Glomerular endothelial cell (primary cell): ENCODE data around the gene TUT1. TPM values are rescaled to one million over a fixed set of nuclear protein-coding genes. Genes with fewer than 3 reads are reported as not detected.

ENCODE experiments used
- DNase-seq: peaks from one replicate; pipeline ENCODE4 v3.0.0-alpha.2; 2011; ENCODE audit warnings: low read depth, low spot score; ENCODE audit errors: extremely low read depth
- total RNA-seq: library from RNA; depleted of rRNA; stranded (reverse); fragments of >200 nt; gene quantifications from 2 replicates; pipeline ENCODE4 v1.2.3, GENCODE V29; 2015

The TUT1 gene
- total RNA-seq, 1 donor from 2014 or later: 16.8 TPM

- DNase-seq: no peak
Measured at GRCh38 chr11:62544581-62545436, 46.5 kb downstream of the TUT1 start.

GRCh38 chr11:62543680-62544444 lies 47.5 kb downstream of the TUT1 start:
- DNase-seq: no peak

DNA sequence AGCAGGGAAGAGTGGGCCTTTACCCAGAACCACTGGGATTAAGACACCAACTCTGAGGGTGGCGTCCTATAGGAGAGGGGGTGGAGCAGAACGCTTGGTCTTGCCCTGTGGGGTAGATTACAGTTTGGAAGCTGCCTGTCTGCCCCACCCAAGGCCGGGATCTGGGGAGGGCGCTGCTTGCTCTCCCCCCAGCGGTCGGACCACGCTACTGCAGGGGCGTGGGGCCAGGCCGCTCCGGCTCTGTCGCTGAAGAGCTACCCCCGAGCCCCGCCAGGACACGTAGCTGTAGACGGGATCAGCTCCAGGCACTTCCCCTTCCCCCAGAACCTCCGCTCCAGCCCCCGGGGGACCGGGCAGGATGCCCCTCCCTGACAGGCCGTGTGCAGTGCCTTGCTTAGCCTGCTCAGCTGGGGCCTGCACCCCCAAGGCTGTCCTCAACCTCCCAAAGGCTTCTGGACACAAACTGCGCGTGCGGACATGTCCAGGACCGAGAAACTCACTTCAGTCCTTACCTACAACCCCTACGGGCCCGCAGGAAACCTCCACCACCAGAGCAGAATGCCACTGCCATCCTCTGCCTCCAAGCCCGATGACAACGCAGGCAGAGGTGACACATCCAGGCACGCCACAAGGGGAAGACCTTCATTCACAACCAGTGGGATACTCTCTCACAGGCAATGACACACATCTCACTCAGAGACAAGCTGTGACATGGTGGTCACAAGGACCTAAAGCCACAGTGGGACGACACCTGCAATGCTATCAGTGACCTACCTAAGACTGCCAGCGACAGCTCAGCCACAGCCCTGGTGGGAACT lies 48.4 kb downstream of the TUT1 start:
- DNase-seq: no peak

DNA sequence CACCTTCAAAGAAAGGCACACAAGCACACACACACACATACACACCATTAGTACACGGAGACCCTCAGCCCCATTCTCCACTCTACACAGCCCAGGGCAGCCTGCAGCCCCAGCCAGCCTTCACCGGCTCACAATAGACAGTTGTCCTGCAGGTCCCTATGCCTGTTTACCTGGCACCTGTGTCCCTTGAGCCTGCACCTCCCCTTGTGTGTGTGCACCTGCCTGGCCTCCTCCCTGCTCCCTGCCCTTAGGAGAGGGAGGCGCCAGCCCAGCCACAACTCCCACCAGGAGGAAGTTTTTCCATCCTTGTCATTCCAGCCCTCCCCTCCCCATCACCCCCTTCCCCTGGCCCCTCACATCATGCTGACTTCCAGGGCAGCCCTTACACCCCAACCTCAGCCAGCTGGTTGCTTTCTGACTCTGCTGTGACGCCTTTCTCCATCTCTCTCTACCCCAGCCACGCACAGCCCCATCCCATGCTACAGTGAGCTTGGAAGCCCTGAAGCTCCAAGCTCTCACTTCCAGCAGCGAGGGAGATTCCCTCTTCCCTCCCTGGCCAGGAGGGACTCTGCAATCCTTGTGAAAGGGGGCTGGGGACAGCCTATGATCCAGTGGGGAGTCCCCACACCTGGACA lies 49.1 kb downstream of the TUT1 start:
- no peak for DNase-seq

DNA sequence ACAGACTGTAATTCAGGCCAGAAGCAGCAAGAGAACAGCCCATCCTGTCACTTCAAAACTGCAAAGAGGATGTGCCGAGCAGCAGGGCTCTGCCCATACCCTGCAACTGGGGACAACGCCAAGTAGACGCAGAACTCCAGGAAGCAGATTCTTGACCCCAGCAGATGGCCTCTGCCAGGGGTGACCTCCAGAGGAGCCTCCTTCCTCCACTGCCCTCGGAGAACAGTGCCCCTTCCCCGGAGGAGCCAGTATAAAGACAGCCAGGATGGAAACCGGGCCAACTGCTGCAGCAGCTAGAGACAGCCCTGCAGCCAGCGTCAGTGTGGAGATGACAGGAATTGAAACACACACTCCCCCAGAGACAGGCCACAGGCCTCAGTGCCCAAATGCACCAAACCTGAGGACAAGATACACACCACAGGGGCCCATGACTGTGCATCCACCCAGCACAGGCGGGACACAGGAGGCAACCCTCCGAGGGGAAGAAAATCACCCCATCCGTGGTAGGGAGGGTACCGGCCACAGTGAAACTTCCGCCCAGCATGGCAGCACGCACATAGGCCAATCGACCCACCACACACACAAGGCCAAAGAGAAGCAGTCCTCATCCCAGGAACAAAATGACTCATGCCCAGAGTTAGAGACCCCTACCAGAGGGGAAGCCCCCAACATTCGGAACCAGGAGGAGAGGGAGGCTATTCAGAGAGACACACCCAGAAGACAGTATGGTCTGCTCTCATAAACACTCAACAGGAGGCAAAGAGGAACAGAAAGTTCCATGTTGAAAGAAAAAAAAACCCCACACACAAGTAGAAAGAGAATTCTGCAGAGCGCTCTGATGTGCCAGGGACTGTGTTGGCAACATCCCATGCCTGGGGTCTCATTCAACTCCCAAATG lies 50.3 kb downstream of the TUT1 start:
- no peak for DNase-seq

- no peak for DNase-seq
Measured at GRCh38 chr11:62539238-62539925, 51.9 kb downstream of the TUT1 start.

GRCh38 chr11:62538470-62539237 lies 52.7 kb downstream of the TUT1 start:
- no peak for DNase-seq

- DNase-seq: no peak
Measured at GRCh38 chr11:62536301-62536957, 54.9 kb downstream of the TUT1 start.

DNA sequence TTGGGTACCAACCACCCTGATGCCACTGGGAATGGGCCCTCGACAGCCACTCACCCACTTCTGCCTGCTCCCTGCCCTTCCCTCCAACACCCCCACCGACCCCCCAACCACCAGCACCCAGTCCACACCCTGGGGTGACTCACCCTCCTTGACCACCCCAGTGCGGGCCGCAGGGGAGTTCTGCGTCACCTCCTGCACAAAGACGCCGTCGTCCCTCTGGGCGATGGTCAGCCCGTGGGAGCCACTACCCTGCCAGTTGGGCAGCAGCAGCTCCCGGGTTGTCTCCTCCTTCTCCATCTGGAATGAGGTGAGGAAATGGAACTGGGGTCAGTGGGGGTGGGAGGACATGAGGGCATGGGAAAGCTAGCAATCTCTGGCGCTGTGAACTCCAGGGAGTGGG lies 55.5 kb downstream of the TUT1 start:
- no peak for DNase-seq

DNA sequence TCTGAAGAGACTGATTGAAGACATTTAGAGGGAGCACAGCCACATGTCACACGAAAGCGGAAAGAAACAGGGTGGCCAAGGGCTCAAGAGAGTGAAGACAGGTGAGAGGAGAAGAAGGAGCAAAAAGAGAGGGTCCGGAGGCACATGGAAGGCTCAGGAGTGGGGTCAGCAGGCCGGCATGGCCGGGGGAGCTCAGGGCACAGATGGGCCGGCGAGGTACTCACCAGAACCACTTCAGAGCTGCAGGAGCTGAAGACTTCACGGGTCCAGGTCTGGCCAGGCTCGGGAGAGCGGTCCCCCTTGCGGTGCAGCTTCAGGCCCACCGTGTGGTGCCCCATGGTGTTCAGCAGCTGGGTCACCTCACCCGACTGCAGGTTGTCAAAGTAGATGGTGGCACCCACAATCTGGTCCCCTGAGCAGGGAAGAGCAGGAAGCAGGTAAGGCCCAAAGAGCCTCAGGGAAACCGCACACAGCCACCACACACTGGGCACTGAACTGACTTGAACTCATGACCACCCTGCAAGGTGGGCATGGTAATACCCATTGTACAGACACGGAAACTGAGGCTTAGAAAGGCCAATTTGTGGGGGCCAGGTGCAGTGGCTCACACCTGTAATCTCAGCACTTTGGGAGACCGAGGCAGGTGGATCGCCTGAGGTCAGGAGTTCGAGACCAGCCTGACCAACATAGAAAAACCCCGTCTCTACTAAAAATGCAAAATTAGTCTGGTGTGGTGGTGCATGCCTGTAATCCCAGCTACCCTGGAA lies 56.4 kb downstream of the TUT1 start:
- DNase-seq: no peak

DNA sequence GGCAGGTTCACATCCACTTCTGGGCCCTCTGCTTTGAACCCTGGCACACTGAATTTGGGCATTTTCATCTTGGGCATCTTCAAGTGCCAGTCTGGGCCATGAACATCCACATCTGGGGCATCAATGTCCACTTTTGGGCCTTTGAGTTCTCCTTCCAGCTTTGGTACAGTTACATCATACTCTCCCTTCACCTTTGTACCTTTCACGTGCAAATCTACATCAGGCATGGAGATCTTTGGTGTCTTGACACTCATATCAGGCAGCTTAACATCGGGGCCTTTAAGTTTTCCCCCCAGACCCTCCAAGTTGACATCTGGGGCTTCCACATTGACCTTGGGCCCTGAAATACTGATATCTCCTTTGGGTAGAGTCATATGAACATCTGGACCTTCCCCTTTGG lies 59.2 kb downstream of the TUT1 start:
- no peak for DNase-seq

Other genes starting within 250 kb of the TUT1 start
- not detected in 2 replicates for gene SCGB1A1, start 172.5 kb downstream of the TUT1 start, total RNA-seq
- 562 and 666 TPM in 2 replicates for gene AHNAK, start 44.7 kb downstream of the TUT1 start, total RNA-seq
- 1,186 and 1,947 TPM in 2 replicates for gene EEF1G, start 17.6 kb downstream of the TUT1 start, total RNA-seq
- gene MTA2, start 10.3 kb upstream of the TUT1 start, total RNA-seq: 143 and 154 TPM in 2 replicates
- 33.2 and 83.2 TPM in 2 replicates for gene EML3, start 21.3 kb upstream of the TUT1 start, total RNA-seq
- 1.4 and 2.3 TPM in 2 replicates for gene ROM1, start 21.7 kb upstream of the TUT1 start, total RNA-seq
- gene B3GAT3, start 30.5 kb upstream of the TUT1 start, total RNA-seq: 38.3 and 42.5 TPM in 2 replicates
- gene GANAB, start 55.1 kb upstream of the TUT1 start, total RNA-seq: 295 and 372 TPM in 2 replicates
- gene INTS5, start 61.8 kb upstream of the TUT1 start, total RNA-seq: 29.0 and 29.5 TPM in 2 replicates
- gene C11orf98, start 73.7 kb upstream of the TUT1 start, total RNA-seq: 49.7 and 56.8 TPM in 2 replicates
- gene CSKMT, start 73.8 kb upstream of the TUT1 start, total RNA-seq: 2.4 and 2.5 TPM in 2 replicates
- gene UQCC3, start 80.2 kb upstream of the TUT1 start, total RNA-seq: 7.8 and 9.9 TPM in 2 replicates
- 2.1 and 7.1 TPM in 2 replicates for gene LBHD1, start 80.7 kb upstream of the TUT1 start, total RNA-seq
- gene UBXN1, start 87.5 kb upstream of the TUT1 start, total RNA-seq: 134 and 162 TPM in 2 replicates
- not detected in 2 replicates for gene LRRN4CL, start 98.0 kb upstream of the TUT1 start, total RNA-seq
- gene BSCL2, start 115.9 kb upstream of the TUT1 start, total RNA-seq: 34.8 and 36.4 TPM in 2 replicates
- not detected in 2 replicates for gene GNG3, start 116.2 kb upstream of the TUT1 start, total RNA-seq
- 13.2 and 23.6 TPM in 2 replicates for gene HNRNPUL2, start 135.9 kb upstream of the TUT1 start, total RNA-seq
- gene TTC9C, start 137.0 kb upstream of the TUT1 start, total RNA-seq: 34.9 and 35.2 TPM in 2 replicates
- 7.2 and 12.6 TPM in 2 replicates for gene ZBTB3, start 162.6 kb upstream of the TUT1 start, total RNA-seq
- 75.5 and 88.6 TPM in 2 replicates for gene POLR2G, start 170.1 kb upstream of the TUT1 start, total RNA-seq
- 20.6 and 21.8 TPM in 2 replicates for gene TAF6L, start 179.9 kb upstream of the TUT1 start, total RNA-seq
- 63.9 and 65.4 TPM in 2 replicates for gene TMEM179B, start 195.9 kb upstream of the TUT1 start, total RNA-seq
- gene TMEM223, start 200.5 kb upstream of the TUT1 start, total RNA-seq: 16.8 and 23.2 TPM in 2 replicates
- gene NXF1, start 213.9 kb upstream of the TUT1 start, total RNA-seq: 38.1 and 63.2 TPM in 2 replicates
- gene STX5, start 240.5 kb upstream of the TUT1 start, total RNA-seq: 36.7 and 37.1 TPM in 2 replicates
- not detected in 2 replicates for gene TEX54, start 241.3 kb upstream of the TUT1 start, total RNA-seq
- 32.3 and 37.5 TPM in 2 replicates for gene WDR74, start 248.1 kb upstream of the TUT1 start, total RNA-seq